SK-N-SH (cell line): Measurements from ENCODE around the gene RNF126. TPM values are rescaled to one million over a fixed set of nuclear protein-coding genes. Genes with fewer than 3 reads are reported as not detected.

Experiments
- CTCF ChIA-PET: fragments of 300-600, 350-600 bp; formaldehyde crosslinking; extraction: SDS; loops from one replicate; lab custom pipeline; 2021; lab: Yijun Ruan, JAX
- POLR2A ChIA-PET: fragments of 350-600 bp; sonication (Branson Sonifier 250); formaldehyde crosslinking; extraction: SDS; loops from one replicate; lab custom pipeline; 2020; ENCODE audit warnings: antibody characterized with exemption, inconsistent platforms; lab: Yijun Ruan, JAX
- DNase-seq: peaks from one replicate; pipeline ENCODE4 v3.0.0; 2012
- H2AFZ ChIP-seq: fragments of 200-600 bp; sonication (generic); 2 replicates; pipeline ENCODE4 v1.8.1; 2016; ENCODE audit warnings: antibody characterized with exemption, mild to moderate bottlenecking, low read depth
- H3F3A ChIP-seq: fragments of 200-600 bp; sonication (generic); replicated peaks from 2 replicates; pipeline ENCODE3; 2016; ENCODE audit warnings: antibody characterized with exemption, mild to moderate bottlenecking; ENCODE audit not compliant: insufficient read depth
- H3K27ac ChIP-seq, 2 experiments: fragments of 200-500 bp in 1 of 2; fragments of 200-600 bp in 1 of 2; sonication (Bioruptor generic) in 1 of 2; sonication (generic), shearing (Covaris generic) in 1 of 2; 2 replicates each; pipeline versions ENCODE4 v1.5.1 to v1.6.1; 2014 to 2016; ENCODE audit warnings: low read depth in 2 of 2, inconsistent platforms in 1 of 2, low read length in 1 of 2, mild to moderate bottlenecking in 1 of 2, mixed read lengths in 1 of 2
- H3K27me3 ChIP-seq: fragments of 200-600 bp; sonication (generic), shearing (Covaris generic); 2 replicates; pipeline ENCODE4 v1.6.1; 2016; ENCODE audit warnings: mixed run types; ENCODE audit not compliant: insufficient read depth
- H3K36me3 ChIP-seq, 2 experiments: fragments of 200-500 bp in 1 of 2; fragments of 200-600 bp in 1 of 2; sonication (Bioruptor generic) in 1 of 2; sonication (generic) in 1 of 2; replicated peaks in 1 of 2; 2 replicates each; pipeline versions ENCODE3 to v1.5.1; 2014 to 2016; ENCODE audit warnings: low read length in 1 of 2, mild to moderate bottlenecking in 1 of 2; ENCODE audit not compliant: insufficient read depth in 2 of 2, control insufficient read depth in 1 of 2
- H3K4me1 ChIP-seq, 2 experiments: fragments of 200-500 bp in 1 of 2; fragments of 200-600 bp in 1 of 2; sonication (Bioruptor generic) in 1 of 2; sonication (generic), shearing (Covaris generic) in 1 of 2; 2 replicates each; pipeline versions ENCODE4 v1.5.1 to v1.6.1; 2014 to 2016; ENCODE audit warnings: low read depth in 1 of 2, low read length in 1 of 2, mixed run types in 1 of 2; ENCODE audit not compliant: insufficient read depth in 2 of 2, control insufficient read depth in 1 of 2
- H3K4me2 ChIP-seq: fragments of 200-600 bp; sonication (generic), shearing (Covaris generic); 2 replicates; pipeline ENCODE4 v1.6.1; 2017; ENCODE audit warnings: mixed run types
- H3K4me3 ChIP-seq, 2 experiments: fragments of 200-500 bp in 1 of 2; fragments of 200-600 bp in 1 of 2; sonication (Bioruptor generic) in 1 of 2; sonication (generic), shearing (Covaris generic) in 1 of 2; 2 replicates each; pipeline versions ENCODE4 v1.5.1 to v1.8.1; 2014 to 2016; ENCODE audit warnings: low read depth in 2 of 2, inconsistent platforms in 1 of 2, low read length in 1 of 2, mild to moderate bottlenecking in 1 of 2, mixed read lengths in 1 of 2, moderate library complexity in 1 of 2
- H3K79me2 ChIP-seq: fragments of 200-600 bp; sonication (generic); 2 replicates; pipeline ENCODE4 v1.8.1; 2017; ENCODE audit warnings: mild to moderate bottlenecking; ENCODE audit not compliant: insufficient read depth
- H3K9ac ChIP-seq: fragments of 200-600 bp; sonication (generic); 2 replicates; pipeline ENCODE4 v1.6.1; 2017; ENCODE audit warnings: mixed run types
- H3K9me2 ChIP-seq: fragments of 200-600 bp; sonication (generic); 2 replicates; pipeline ENCODE4 v1.6.1; 2017; ENCODE audit warnings: mixed run types
- H3K9me3 ChIP-seq: fragments of 200-600 bp; sonication (generic); 2 replicates; pipeline ENCODE4 v1.6.1; 2017; ENCODE audit warnings: mixed run types, mild to moderate bottlenecking, moderate library complexity
- H4K20me1 ChIP-seq: fragments of 200-600 bp; sonication (generic); 2 replicates; pipeline ENCODE4 v1.6.1; 2017; ENCODE audit warnings: mild to moderate bottlenecking, mixed run types; ENCODE audit not compliant: insufficient read depth
- JUND ChIP-seq: IDR thresholded peaks from 2 replicates; pipeline ENCODE4 v1.4.0; 2012
- MAX ChIP-seq: IDR thresholded peaks from 2 replicates; pipeline ENCODE4 v1.4.0; 2012; ENCODE audit warnings: low read depth
- NRF1 ChIP-seq: IDR thresholded peaks from 2 replicates; pipeline ENCODE4 v1.6.1; 2012; ENCODE audit warnings: low read depth, mild to moderate bottlenecking, low read length
- POLR2AphosphoS5 ChIP-seq: IDR thresholded peaks from 2 replicates; pipeline ENCODE4 v1.6.1; 2012; ENCODE audit warnings: low read depth, low read length
- REST ChIP-seq: IDR thresholded peaks from 2 replicates; pipeline ENCODE4 v1.6.1; 2012; ENCODE audit warnings: mild to moderate bottlenecking, low read depth, low read length, moderate library complexity
- SIN3A ChIP-seq: IDR thresholded peaks from 2 replicates; pipeline ENCODE4 v1.6.1; 2012; ENCODE audit warnings: low read depth, mild to moderate bottlenecking, low read length, moderate library complexity, borderline replicate concordance
- YY1 ChIP-seq: IDR thresholded peaks from 2 replicates; pipeline ENCODE4 v1.4.0; 2012; ENCODE audit warnings: low read depth, mild to moderate bottlenecking
- WGBS: methylation state at CpG from one replicate; pipeline ENCODE4 v1.1.6; 2017; ENCODE audit warnings: low lambda C conversion rate; 5-methylcytosine and 5-hydroxymethylcytosine counted together
- polyA plus RNA-seq, 3 experiments: library from polyadenylated mRNA; depleted of rRNA; stranded (reverse); fragments of >200 nt; gene quantifications; 2 replicates each; pipeline ENCODE4 v1.2.3, GENCODE V29; 2012
- TF ChIP-seq, protein P1 (sequence below): fragments of 200-600 bp; sonication (generic); IDR thresholded peaks from 2 replicates; pipeline ENCODE4 v1.6.1; 2017; ENCODE audit warnings: antibody characterized with exemption, mild to moderate bottlenecking, moderate library complexity

The RNF126 gene
- polyA plus RNA-seq, 1 of the 3 experiments (the other 2 are of a cell fraction) = 12.9 TPM

DNA sequence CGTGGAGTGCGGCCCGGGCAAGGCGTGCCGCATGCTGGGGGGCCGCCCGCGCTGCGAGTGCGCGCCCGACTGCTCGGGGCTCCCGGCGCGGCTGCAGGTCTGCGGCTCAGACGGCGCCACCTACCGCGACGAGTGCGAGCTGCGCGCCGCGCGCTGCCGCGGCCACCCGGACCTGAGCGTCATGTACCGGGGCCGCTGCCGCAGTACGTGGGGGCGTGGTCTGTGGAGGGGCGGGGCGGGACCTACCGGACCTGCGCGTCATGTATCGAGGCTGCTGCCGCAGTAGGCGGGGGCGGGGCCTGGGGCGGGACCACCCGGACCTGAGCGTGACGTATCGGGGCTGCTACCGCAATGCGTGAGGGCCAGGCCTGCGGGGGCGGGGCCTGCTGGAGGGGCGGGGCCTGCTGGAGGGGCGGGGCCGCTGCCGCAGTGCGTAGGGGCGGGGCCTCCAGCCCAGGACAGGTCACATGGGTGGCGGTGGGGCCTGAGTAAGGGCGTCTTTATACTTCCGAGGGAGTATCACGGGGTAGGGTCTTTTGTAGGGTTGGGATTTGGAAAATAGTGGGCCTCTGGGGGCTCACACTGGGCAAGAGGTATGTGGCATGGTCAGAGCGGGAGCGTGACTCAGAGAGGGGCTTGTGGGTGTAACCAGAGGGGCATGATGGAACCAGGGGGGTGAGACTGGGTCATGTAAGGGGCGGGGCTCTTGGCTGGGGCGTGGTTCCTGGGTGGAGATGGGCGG is 17.4 kb upstream of the RNF126 start (continued):
- TF ChIP-seq REST (no peak), POLR2AphosphoS5 (peak; percentile 63)
- TF ChIP-seq, protein P1, sequence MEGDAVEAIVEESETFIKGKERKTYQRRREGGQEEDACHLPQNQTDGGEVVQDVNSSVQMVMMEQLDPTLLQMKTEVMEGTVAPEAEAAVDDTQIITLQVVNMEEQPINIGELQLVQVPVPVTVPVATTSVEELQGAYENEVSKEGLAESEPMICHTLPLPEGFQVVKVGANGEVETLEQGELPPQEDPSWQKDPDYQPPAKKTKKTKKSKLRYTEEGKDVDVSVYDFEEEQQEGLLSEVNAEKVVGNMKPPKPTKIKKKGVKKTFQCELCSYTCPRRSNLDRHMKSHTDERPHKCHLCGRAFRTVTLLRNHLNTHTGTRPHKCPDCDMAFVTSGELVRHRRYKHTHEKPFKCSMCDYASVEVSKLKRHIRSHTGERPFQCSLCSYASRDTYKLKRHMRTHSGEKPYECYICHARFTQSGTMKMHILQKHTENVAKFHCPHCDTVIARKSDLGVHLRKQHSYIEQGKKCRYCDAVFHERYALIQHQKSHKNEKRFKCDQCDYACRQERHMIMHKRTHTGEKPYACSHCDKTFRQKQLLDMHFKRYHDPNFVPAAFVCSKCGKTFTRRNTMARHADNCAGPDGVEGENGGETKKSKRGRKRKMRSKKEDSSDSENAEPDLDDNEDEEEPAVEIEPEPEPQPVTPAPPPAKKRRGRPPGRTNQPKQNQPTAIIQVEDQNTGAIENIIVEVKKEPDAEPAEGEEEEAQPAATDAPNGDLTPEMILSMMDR = peak; percentile 41

- Histone ChIP-seq H3K27ac (peak overlapping the region; percentile 78 to 96), H3K9me3 (no peaks in the 10 kb centered on the region)
- TF ChIP-seq JUND = no peak
- peak; percentile 56 for TF ChIP-seq NRF1
- peak; percentile 21; the same call in 1 of the 2 replicates for TF ChIP-seq MAX
- TF ChIP-seq YY1 = no peak
- TF ChIP-seq SIN3A = peak; percentile 29; the same call in 1 of the 2 replicates
These were observed 16.6 kb upstream of the RNF126 start for GRCh38 chr19:679418-680286.

More at GRCh38 chr19:679418-680286, 16.6 kb upstream of the RNF126 start:
- DNase-seq = peak; percentile 83
- 41% methylated on average over 6 of the region's 69 CpGs for WGBS
- H3K4me3 ChIP-seq = peak overlapping the region; percentile 82 to 95
- ChIA-PET CTCF (interaction anchor here (0.6 to 6.0 kb wide), 8 partner anchors 12 to 90 kb away, joined by 3 to 33 read pairs (median 6); partner anchors contain the start of genes PALM and RNF126), POLR2A (interaction anchor here (1.3 to 2.0 kb wide), 3 partner anchors 13 to 24 kb away, joined by 3 to 6 read pairs (median 3); partner anchors contain the start of gene RNF126)
- peaks cover 10% of the 10 kb centered on the region for H3F3A ChIP-seq
- H4K20me1 ChIP-seq = no peaks in the 10 kb centered on the region
- peaks cover 0 to 3% of the 10 kb centered on the region in 2 experiments for H3K36me3 ChIP-seq
- H3K9me2 ChIP-seq = no peaks in the 10 kb centered on the region
- peak overlapping the region; percentile 90 for H3K4me2 ChIP-seq
- H3K79me2 ChIP-seq = peaks cover 26% of the 10 kb centered on the region
- no peaks in the 10 kb centered on the region for H3K27me3 ChIP-seq
- peaks cover 8 to 33% of the 10 kb centered on the region in 2 experiments; a peak in 3 of 4 replicates for H3K4me1 ChIP-seq
- peak overlapping the region; percentile 90 for H3K9ac ChIP-seq
- no peak overlapping the region; the same call in 1 of the 2 replicates for H2AFZ ChIP-seq
